WERI-Rb-1 (cell line): ENCODE data around the gene WBP11.

Experiments
- DNase-seq: peaks from one replicate; pipeline ENCODE4 v3.0.0-alpha.2; 2020
- H3K27ac ChIP-seq: fragments of 250-450 bp; sonication (Bioruptor Pico); 2 replicates; pipeline ENCODE4 v1.5.1; 2020; ENCODE audit warnings: mild to moderate bottlenecking, moderate library complexity
- H3K27me3 ChIP-seq: fragments of 250-450 bp; sonication (Bioruptor Pico); 2 replicates; pipeline ENCODE4 v1.5.1; 2021; ENCODE audit warnings: mild to moderate bottlenecking, low read depth, moderate library complexity; ENCODE audit not compliant: insufficient read depth, severe bottlenecking
- H3K36me3 ChIP-seq: fragments of 250-450 bp; sonication (Bioruptor Pico); 2 replicates; pipeline ENCODE4 v1.5.1; 2020; ENCODE audit warnings: mild to moderate bottlenecking, moderate library complexity
- H3K4me3 ChIP-seq: 2 replicates; pipeline ENCODE4 v1.5.1; 2011; ENCODE audit warnings: low read depth, mild to moderate bottlenecking, control low read depth, low read length
- H3K9me3 ChIP-seq: fragments of 250-450 bp; sonication (Bioruptor Pico); 2 replicates; pipeline ENCODE4 v1.5.1; 2021; ENCODE audit warnings: mild to moderate bottlenecking, moderate library complexity; ENCODE audit not compliant: severe bottlenecking
- CTCF ChIP-seq: IDR thresholded peaks from 2 replicates; pipeline ENCODE4 v1.5.1; 2011; ENCODE audit warnings: low read depth, mild to moderate bottlenecking, control low read depth, inconsistent platforms, low read length

Gene WBP11

DNA sequence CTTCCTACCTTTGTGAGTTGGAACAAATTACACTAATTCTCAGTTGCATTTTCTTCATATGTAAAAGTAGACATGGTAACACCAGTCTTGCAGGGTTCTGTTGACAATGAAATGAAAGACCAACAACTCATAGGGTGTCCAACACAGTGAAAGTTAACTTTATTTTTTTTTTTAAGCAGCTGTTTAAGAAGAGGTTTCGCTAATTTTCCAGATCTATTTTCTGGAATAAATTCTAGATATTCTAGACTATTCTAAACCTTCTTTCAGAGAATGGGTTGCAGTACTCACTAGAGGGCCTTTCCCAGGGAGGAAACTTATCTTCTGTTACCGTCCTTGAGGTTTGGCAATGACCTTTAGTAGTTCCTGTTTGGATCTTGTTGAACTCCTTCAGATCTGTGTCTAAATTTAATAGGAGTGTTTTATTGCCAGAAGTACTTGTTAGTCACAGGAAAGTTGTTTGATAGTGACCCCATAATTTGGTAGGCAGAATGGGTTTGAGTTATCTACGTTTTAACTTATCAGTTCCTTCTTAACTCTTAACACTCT, 42.8 kb upstream of the WBP11 start:
- H3K27ac ChIP-seq = no peak overlapping the region
- no peaks in the 10 kb centered on the region for H3K36me3 ChIP-seq
- H3K4me3 ChIP-seq = no peak overlapping the region
- H3K27me3 ChIP-seq = no peaks in the 10 kb centered on the region
- DNase-seq = no peak
- TF ChIP-seq CTCF = no peak
- no peaks in the 10 kb centered on the region for H3K9me3 ChIP-seq

GRCh38 chr12:14845350-14845750, 42.1 kb upstream of the WBP11 start:
- H3K9me3 ChIP-seq = no peaks in the 10 kb centered on the region
- no peaks in the 10 kb centered on the region for H3K36me3 ChIP-seq
- no peak overlapping the region for H3K4me3 ChIP-seq
- no peak overlapping the region for H3K27ac ChIP-seq
- peak; percentile 48 for DNase-seq
- TF ChIP-seq CTCF = peak; percentile 32; the same call in 1 of the 2 replicates
- no peaks in the 10 kb centered on the region for H3K27me3 ChIP-seq

- Histone ChIP-seq H3K9me3 (no peaks in the 10 kb centered on the region), H3K4me3 (no peak overlapping the region), H3K27me3 (no peaks in the 10 kb centered on the region), H3K27ac (no peak overlapping the region), H3K36me3 (no peaks in the 10 kb centered on the region)
- no peak for TF ChIP-seq CTCF
- no peak for DNase-seq
Observed at GRCh38 chr12:14844401-14844800, 41.1 kb upstream of the WBP11 start.

GRCh38 chr12:14843425-14843887, 40.2 kb upstream of the WBP11 start, which contains the start of gene ART4:
TSS of gene ART4 (minus strand) at chr12:14843526. CDS start at chr12:14843113, 413 bp downstream.
- H3K27ac ChIP-seq = no peak within 1 kb of the TSS
- no peak for TF ChIP-seq CTCF
- no peak within 1 kb of the TSS for H3K4me3 ChIP-seq
- no peaks in the 10 kb centered on the region for H3K9me3 ChIP-seq
- no peaks in the 10 kb centered on the region for H3K36me3 ChIP-seq
- no peak for DNase-seq
- H3K27me3 ChIP-seq = no peaks in the 10 kb centered on the region

DNA sequence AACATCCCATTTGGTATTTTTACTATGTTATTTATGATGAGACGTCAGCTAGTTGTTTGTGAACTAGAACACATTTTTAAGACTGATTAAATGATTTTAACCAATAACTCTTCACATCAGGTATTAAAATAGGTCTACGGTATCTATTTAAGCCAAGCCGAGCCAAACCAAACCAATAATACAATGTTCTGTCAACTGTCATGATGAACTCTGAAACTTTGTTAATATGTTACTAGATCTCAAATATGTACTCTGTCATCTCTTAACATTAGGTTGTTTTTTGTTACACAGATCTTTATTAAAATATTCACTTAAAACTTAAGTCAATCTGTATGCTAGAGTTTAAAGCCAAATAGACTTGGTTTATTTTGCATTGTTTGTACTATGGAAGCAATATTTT, 39.0 kb upstream of the WBP11 start:
- H3K9me3 ChIP-seq = no peaks in the 10 kb centered on the region
- DNase-seq = no peak
- H3K4me3 ChIP-seq = no peak overlapping the region
- no peaks in the 10 kb centered on the region for H3K36me3 ChIP-seq
- TF ChIP-seq CTCF = no peak
- H3K27me3 ChIP-seq = no peaks in the 10 kb centered on the region
- H3K27ac ChIP-seq = no peak overlapping the region

- DNase-seq = no peak
- H3K4me3 ChIP-seq = no peak overlapping the region
- no peak overlapping the region for H3K27ac ChIP-seq
- H3K9me3 ChIP-seq = no peaks in the 10 kb centered on the region
- no peak for TF ChIP-seq CTCF
- no peaks in the 10 kb centered on the region for H3K36me3 ChIP-seq
- H3K27me3 ChIP-seq = no peaks in the 10 kb centered on the region
Observed at GRCh38 chr12:14841761-14842160, 38.5 kb upstream of the WBP11 start.
